HG02759 (cell line): ENCODE measurements around the gene RANBP1.
"Not testable (repeated sequence)": the region's sequence is repeated elsewhere in the genome, so short reads cannot be mapped to it uniquely, and the experiment has no call there.

Source experiments
- ATAC-seq: cut with Tn5 transposase; IDR thresholded peaks from one replicate; pipeline ENCODE4 v1.9.1; 2021; ENCODE audit warnings: mild to moderate bottlenecking, moderate library complexity; ENCODE audit not compliant: unreplicated experiment

The RANBP1 gene

DNA sequence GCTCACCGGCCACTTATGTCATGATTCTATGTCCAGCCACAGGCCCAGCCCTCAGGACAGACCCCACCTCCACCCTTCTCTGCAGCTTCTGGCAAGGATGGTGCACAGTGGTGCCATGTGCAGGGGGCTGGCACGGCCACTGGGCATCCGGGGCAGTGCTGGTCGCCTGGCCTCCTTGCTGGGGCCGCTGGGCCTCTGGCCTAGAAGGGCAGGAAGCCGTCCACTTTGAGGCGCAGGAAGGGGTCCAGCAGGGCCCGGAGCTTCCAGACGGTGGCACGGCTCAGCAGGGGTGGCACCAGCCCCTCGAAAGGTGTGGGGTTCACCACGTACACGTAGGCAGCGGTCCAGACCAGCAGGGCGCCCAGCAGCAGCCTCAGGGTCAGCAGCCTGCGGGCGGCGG lies 32.5 kb downstream of the RANBP1 start:
- ATAC-seq = no peak

DNA sequence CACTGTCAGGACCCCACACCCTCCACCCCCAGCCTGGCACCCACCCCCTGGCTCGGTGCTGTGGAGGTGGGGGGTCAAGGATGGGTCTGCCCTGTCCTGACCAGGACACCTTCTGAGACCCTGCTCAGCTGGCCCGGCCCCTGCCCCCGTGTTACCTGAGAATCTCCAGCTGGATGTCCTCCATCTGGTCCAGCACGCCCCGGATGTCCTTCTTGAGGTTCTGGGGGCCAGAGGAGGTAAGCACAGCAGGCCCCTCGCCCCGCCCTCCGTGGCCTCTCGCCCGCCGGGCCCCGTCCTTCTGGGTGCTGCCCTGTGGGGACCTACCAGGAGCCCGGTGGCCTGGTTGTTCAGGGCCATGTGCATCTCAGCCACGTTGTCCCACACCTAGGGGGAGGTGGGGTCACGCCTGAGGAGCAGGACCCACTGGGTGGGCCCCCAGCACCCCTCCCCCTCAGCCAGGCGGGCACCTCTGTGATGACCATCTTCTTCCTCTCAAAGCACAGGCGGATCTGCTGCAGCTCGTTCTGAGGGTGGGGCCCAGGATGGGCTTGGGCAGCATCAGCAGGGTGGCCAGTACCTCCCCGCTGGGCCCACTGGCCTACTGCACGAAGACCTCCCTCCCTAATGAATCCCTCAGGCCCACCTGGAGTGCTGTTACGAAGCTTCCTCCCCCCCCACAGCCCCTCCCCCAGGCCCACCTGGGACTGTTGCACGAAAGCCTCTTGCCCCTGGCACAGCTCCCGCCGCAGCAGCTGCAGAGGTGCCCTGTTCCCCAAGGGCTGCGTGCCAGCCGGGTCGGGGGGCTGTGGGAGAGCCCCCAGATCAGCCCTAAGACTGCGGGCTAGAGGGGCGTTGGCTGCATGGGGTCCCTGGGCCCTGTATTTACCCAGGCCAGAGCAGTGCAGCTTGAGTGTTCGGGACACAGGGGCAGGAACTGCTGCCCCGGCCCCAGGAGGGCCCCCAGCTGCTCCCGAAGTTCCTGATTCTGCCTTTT lies 33.6 kb downstream of the RANBP1 start:
- no peak for ATAC-seq

DNA sequence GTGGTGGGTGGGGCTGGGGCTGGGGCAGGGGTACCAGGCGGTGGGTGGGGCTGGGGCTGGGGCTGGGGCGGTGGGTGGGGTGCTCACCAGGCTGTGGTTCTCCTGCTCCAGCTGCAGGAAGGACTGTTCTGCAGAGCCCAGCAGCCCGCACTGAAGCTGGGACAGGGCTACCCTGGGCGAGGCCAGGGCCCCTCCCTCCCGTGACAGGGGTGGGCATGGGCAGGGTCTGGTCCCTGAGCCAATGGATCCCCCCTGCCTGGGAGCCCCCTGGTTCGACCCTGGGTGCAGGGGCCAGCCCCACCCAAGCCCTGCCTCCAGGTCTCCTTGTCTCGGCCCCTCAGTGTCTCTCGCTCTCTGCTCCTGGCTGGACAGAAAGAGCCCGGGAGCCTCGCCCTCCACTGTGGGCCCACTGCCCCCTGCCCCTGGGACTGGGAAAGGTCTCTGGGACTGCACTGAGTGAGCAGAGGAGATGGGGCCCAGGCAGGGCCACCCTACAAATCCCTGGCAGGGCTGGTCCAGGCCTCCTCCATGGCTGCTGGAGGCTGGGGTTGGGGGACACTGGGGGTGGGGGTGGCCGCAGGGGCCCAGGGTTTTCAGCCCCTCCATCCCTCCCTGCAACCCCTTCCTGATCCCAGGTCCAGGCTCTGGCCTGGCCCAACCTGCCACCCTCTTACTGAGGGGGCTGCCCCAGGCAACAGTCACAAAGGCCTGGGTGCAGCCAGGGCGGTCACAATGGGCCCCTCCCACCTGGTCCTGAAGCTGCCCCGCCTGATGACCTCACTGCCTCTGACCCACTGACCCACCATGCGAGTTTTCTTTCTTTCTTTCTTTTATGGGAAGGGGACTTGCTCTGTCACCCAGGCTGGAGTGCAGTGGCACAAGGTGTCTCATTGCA lies 34.7 kb downstream of the RANBP1 start, which contains the start of gene CCDC188:
Gene CCDC188 (minus strand): TSS at position 675 of the 895 bp plus-strand sequence. CDS start 69 bp downstream, at position 606.
- ATAC-seq = no peak

DNA sequence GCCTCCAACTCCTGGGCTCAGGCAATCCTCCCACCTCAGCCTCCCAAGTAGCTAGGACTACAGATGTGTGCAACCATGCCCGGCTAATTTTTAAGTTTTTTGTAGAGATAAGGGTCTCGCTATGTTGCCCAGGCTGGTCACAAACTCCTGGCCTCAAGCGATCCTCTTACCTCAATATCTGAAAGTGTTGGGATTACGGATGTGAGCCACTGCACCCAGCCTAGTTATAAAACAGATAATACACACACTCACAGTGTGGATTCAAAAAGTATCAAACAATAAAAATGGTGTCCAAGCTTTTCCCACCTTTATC lies 35.3 kb downstream of the RANBP1 start:
- ATAC-seq = no peak

DNA sequence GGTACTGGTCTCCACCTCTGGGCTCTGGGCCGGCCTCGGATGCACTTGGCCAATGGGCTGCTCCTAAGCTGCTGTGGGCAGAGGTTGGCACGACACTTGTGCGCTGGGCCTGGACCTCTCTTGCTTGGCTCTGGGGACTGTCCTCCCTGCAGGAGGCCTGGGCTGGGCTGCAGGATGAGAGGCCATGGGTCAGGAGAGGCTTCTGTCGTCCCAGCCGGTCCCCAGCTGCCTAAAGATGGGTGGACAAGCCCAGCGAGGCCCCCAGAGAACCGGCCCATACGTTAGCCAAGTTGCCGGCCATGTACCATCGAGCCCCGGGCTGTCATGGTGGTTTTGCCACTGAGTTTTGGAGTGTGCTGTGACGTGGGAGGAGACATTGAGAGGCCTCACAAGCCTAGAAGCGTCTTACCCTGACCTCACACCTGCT lies 36.6 kb downstream of the RANBP1 start:
- no peak for ATAC-seq

DNA sequence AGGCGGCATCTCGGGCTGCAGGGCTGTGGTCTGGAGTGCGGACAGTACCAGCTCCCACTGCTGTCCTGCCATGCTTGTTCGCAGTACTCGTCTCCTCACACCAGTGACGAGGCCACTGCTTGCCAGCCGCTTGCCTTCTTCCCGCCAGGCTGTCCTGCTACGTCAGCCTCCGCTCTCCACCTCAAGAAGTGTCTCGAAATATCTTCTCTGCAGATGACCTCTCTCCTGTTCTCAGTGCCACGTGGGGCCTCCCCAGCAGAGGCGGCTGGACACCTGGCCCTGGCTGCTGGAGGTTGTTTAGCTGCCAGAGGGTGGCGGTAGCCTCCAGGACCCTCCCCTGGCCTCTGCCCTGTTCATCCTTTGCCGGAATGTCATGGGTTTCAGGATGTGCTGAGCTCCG lies 38.0 kb downstream of the RANBP1 start:
- ATAC-seq = no peak

DNA sequence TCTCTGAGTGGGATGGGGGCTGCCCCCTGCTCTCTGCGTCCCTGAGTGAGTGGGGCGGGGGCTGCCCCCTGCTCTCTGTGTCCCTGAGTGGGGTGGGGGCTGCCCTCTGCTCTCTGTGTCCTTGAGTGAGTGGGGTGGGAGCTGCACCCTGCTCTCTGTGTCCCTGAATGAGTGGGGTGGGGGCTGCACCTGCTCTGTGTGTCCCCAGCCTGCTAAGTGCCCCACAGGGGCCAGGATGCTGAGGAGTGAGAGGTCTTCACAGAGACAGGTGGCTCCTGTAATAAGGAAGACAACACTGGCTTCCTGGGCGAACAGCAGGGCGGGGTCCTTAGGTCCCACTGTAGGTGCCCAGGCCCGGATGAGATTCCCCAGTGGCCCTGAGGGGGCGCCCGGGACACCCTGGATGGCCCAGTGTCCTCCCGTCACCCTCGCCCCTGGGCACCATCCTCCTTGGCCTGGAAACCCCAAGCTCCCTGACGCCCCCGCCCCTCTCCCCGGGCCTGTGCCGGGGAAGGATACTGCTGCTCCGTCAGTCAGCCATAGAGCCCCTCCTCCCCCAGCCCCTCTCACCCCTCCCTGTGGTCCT lies 38.8 kb downstream of the RANBP1 start:
- ATAC-seq = no peak

DNA sequence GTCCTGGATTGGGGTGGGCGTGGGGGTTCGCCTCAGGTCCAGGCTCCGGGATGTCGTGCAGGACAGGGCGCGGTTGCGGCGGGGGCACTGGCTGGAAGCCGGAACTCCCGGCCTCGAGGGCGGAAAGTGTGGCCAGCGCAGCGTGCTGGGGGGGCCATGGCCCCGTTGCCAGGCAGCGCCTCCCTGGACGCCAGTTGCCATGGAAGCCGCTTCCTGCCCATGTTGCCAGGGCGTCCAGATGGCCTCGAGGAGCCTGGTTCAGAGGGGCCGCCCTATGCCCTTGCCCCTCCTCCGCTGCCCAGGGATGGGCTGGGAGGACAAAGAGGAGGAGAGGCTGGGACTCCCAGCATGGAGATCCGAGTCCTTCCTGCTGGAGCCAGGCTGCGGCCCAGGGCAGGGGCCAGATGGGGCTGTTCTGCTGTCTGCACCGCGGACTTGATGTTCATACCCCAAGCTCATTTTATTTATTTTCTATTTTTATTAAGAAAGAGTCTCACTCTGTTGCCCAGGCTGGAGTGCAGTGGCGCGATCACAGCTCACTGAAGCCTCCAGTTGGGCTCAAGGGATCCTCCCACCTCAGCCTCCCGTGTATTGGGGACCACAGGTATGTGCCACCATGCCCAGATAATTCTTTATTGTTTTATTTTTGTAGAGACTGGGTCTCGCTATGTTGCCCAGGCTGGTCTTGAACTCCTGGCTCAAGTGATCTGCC lies 39.6 kb downstream of the RANBP1 start:
- no peak for ATAC-seq

DNA sequence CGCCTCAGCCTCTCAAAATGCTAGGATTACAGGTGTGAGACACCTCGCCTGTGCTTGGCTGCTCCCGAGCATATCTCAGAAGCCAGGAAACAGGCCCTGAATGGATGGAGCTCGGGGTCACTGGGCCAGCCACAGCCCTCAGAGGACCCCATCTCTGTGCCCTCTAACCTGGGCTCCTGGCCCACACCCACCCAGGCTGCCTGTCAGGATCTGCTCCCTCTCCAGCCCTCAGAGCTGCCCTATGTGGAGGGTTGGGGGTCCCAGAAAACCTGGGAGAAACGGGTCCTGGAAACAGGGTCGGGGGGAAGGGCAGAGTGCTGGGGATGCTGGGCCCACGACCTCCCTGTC lies 40.1 kb downstream of the RANBP1 start:
- no peak for ATAC-seq

DNA sequence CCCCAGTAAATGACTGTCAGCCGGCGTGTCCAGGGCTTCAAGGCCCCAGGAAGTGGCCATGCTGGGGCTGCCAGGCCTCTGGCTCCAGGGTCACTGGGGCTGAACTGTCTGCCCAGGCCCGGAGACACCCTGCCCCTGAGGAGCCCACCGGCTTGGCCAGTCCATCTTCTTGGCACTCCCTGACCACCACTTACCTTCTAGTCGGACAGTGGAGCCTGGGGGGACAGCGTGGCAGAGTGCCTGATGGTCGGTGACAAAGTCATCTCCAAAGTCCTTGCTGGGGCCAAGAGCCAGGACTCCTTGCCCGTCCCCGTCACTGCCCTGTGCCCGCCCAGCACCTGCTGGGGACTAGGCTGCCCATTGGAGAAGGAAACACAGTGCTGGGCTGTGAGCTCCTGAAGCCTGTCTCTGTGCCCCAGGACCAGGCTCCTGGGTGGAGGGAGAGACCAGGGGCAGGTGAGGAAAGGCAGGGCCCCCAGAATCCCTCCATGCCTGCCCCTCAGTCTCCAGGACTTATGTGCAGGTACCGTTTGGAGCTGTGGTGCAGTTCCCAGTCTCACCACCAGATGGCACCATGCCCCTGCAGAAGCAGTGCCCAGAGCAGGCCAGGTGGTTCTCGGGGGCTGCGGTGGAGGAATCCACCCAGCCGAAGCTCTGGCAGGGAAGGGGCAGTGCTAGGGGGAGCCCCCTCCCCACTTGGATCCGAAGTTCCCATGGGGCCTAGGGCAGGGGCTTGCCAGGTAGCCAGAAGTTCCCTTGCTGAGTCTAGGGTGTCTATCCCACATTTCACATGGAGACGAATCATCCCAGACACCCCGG lies 40.9 kb downstream of the RANBP1 start:
- ATAC-seq = no peak

DNA sequence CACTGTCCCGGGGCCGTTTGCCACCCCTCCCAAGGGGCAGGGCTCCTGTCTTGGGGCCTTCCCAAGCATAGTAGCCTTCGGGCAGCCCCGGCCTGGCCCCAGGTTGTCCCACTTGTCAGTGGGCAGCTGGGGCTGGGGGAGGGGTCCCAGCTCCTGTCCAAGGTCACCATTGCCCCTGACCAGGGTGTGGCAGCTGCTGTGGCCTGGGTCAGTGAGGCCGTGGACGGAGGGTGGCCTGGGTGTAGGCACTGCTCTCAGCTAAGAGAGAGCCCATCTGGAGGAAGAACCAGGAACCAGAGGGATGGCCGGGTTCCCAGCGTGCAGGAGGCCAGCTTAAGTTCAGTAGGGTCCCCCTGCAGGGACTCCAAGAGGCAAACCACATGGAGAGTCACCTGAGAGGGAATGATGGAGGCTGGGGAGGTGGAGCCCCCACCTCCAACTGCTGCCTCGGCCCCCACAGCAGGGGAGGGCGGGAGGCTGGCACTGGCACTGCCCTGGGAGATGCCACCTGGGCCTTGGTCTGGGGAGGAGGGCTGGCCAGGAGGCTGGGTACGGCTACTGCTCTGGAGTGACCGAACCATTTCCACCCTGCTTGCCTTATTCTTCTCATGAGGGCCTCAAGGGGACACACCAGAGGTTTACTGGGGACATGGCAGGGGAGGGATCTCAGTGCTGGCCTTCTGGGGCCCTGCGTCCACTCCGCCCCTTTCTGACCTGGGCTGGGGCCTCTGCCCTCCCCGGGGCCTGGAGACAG lies 41.7 kb downstream of the RANBP1 start:
- no peak for ATAC-seq

DNA sequence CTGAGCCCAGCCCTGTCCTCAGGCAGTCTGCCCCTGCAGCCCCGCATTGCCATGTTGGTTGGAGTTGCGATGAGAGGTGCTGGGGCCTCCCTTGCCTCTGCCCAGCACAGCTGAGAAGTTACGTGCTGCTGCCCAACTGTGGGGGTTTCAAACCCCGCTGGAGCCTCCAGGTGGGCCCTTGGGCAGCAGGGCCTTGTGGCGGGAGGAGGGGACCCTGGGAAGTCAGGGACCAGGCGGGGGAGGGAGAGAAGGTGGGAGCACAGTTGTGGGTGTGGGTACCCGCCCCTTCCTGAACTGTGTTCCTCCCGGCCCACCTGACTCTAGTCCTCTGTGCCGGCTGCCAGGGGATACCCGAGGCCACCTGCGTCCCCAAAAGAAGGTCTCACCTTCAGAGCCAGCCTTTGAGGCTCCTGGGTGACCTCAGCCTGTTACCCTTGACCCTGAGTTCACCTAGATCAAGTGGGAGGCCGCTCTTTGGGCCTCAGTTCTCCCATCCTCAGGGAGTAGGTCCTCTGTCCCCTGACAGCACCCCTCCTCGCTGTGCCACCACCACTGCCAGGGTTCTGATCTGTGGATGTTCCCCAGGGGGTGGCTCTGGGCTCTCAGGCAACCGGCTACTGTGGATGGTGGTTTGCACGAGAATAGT lies 42.6 kb downstream of the RANBP1 start:
- ATAC-seq = no peak

DNA sequence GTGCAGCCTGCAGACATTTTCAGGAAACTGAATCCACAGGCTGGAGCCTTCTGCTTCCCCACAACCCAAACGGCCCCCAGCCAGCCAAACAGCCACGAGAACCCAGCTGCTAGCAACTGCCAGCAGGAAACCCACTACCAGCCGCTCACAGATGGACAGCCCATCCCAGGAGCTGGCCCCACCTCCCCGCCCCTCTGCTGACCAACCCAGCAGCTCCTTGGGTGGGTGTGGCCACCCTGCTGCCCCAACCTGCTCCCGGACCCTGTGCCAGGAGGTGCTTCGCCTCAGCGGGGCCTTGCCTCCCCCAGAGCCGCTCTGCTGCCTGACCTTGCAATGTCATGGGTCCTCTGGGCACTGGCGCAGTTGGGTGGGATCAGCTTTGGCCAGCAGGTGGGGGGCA lies 43.2 kb downstream of the RANBP1 start:
- ATAC-seq = no peak

DNA sequence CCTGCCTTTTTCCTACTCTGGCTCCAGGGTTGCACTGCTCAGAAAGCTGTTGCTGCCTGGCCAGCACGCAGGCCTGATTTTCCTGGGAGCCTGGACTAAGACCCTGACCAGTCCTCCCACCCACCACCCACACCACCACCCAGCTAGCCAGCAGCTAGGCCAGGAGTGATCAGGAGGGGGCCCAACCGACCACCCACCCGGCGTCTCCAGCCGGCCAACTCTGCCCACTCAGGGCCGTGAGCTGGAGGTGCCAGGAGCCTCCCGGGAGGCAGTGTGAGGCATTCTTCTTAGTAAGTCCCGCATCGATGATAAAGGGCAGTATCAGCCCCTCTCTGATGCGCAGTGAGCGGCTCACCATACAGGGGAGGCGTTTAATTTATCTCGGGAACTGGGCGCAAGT lies 43.6 kb downstream of the RANBP1 start:
- ATAC-seq = not testable (repeated sequence)

DNA sequence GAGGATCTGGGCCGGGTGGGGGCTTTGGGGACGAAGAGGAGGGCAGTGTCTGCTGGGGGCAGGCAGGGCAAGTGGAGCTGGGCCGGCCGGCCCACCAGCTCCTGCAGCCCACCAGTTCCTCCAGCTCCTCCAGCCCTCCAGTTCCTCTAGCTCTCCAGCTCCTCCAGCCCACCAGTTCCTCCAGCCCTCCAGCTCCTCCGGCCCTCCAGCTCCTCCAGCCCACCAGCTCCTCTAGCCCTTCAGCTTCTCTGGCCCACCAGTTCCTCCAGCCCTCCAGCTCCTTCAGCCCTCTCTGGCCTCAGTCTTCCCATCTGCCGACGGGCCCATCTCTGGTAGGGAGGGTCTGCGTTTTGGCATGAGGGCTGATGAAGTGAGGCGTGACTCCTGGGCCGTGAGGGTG lies 44.1 kb downstream of the RANBP1 start:
- no peak for ATAC-seq

DNA sequence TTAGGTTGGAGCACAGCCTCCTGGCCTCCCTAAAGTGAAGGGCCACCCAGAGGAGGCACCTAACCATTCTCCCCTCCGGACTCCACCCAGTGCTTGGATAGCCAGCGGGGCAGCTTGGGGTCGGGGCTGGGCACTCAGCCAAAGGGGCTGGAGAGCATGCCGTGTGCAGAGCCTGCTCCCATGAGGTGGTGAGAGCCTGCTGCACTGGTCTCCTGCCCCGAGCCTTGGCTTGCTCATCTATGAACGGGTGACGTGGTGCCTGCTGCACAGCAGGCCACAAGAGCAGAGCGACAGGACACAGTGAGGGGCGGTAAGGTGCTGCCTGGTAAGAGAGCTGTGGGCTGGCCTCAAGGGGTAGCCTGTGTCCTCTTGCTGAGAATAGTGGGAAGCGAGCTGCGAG lies 49.0 kb downstream of the RANBP1 start:
- ATAC-seq = no peak

DNA sequence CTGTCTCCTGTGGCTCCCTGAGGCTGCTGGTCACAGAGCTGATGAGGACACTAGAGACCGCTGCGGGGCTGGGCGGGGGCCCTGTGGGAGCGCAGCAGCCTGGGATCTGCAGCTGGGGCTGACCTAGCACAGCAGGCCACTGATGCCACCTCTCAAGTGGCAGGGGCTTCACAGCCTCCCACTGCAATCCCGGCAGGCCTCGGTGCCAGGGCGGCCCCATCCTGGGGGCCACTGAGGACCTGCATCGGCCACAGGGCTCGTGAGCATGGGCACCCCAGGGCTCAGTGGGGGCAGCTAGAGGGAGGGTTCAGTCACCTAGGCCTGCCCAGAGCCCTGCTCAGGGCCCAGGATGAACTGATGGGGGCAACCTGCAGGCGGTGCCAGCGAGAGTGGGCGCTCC lies 49.5 kb downstream of the RANBP1 start:
- no peak for ATAC-seq

DNA sequence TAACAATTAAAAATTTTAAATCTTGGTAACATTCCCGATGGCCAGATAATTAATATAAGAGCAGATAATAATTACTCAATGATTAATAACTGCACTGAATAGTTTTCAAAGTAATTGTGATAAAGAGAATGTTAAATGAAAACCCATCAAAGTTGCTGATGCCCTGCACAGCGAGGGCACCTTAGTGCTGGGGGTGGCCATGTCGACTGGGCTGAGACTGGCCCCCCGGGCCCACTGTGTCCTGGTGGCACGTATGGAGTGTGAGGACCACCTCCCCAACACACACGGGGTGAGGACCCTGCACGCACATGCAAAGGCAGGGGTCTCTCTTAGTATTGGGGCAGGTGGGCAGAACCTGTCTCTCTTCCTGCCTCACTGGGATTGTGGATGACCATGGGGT lies 50.0 kb downstream of the RANBP1 start:
- no peak for ATAC-seq

DNA sequence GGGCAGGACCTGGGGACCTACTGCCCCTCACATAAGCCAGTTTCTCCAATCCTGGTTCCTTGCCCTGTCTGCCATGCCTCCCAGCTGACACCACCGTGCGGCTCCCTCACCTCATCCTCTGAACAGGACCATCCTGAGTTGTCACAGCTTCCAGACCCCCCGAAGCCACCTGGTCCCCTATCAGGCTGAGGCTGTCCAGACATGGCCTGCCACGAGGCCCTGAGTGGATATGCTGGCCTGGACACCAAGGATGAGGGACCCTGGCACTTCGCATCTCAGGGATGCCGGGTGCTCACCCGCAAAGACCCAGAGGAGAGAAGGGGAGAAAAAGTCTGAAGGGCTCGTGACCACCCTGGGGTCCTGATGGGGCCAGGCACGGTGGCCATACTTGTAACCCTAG lies 50.8 kb downstream of the RANBP1 start:
- ATAC-seq = no peak
